ENCODE results near the gene NTSR1.

DNA sequence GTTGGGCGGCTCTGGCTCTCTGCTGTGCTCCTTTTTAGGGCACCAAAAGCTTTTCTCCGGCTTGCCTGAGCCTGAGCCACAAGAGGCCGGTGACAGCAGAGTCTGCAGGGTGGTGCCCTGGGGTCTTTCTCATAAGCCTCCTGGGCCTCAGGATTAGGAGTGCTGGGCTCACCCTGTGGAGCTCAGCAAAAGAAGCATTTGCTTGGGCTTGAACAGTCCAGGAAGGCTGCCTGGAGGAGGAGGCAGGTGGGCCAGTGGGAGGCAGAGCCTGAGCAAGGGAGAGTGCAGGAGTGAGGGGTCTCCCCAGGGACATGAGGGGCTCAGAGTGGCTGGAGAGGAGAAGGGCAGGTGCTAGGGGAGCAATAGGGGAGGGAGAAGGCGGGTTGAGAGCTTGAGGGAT is 54.8 kb downstream of the NTSR1 start:
- TF ChIP-seq, protein P1, sequence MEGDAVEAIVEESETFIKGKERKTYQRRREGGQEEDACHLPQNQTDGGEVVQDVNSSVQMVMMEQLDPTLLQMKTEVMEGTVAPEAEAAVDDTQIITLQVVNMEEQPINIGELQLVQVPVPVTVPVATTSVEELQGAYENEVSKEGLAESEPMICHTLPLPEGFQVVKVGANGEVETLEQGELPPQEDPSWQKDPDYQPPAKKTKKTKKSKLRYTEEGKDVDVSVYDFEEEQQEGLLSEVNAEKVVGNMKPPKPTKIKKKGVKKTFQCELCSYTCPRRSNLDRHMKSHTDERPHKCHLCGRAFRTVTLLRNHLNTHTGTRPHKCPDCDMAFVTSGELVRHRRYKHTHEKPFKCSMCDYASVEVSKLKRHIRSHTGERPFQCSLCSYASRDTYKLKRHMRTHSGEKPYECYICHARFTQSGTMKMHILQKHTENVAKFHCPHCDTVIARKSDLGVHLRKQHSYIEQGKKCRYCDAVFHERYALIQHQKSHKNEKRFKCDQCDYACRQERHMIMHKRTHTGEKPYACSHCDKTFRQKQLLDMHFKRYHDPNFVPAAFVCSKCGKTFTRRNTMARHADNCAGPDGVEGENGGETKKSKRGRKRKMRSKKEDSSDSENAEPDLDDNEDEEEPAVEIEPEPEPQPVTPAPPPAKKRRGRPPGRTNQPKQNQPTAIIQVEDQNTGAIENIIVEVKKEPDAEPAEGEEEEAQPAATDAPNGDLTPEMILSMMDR (IDR thresholded peaks at IDR 0.05 in 4 of 5, conservative IDR thresholded peaks at IDR 0.05 in 1 of 5), result no peak
- TF ChIP-seq POLR2A (IDR thresholded peaks at IDR 0.05), result no peak
